Measurements from ENCODE around the gene PRPF19.
A peak's percentile ranks its signal among the peaks of the same experiment; 100 is the strongest.

The PRPF19 gene

GRCh38 chr11:60926500-60926899, 20.1 kb upstream of the PRPF19 start:
- CTCF ChIA-PET: interaction anchor here (0.9 to 2.5 kb wide), 5 partner anchors 8 to 29 kb away, joined by 3 to 9 read pairs (median 5); no protein-coding TSS in a partner anchor
- POLR2A ChIA-PET: interaction anchor here (0.8 kb wide), 1 partner anchor 14 kb away, joined by 3 read pairs; no protein-coding TSS in a partner anchor
- TF ChIP-seq, protein P1, sequence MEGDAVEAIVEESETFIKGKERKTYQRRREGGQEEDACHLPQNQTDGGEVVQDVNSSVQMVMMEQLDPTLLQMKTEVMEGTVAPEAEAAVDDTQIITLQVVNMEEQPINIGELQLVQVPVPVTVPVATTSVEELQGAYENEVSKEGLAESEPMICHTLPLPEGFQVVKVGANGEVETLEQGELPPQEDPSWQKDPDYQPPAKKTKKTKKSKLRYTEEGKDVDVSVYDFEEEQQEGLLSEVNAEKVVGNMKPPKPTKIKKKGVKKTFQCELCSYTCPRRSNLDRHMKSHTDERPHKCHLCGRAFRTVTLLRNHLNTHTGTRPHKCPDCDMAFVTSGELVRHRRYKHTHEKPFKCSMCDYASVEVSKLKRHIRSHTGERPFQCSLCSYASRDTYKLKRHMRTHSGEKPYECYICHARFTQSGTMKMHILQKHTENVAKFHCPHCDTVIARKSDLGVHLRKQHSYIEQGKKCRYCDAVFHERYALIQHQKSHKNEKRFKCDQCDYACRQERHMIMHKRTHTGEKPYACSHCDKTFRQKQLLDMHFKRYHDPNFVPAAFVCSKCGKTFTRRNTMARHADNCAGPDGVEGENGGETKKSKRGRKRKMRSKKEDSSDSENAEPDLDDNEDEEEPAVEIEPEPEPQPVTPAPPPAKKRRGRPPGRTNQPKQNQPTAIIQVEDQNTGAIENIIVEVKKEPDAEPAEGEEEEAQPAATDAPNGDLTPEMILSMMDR (IDR thresholded peaks at IDR 0.05; ENCODE audit: control extremely low read depth, extremely low read depth, low read depth, missing control alignments): no peak
- no peak for DNase-seq (ENCODE audit: extremely low spot score)

- ChIA-PET POLR2A (no interaction called here), CTCF (interaction anchor here (1.3 to 1.9 kb wide), 2 partner anchors 10 to 27 kb away, joined by 4 to 5 read pairs; no protein-coding TSS in a partner anchor)
- TF ChIP-seq, protein P1 (IDR thresholded peaks at IDR 0.05; ENCODE audit: control extremely low read depth, extremely low read depth, low read depth, missing control alignments): no peak
Observed at GRCh38 chr11:60925868-60926267, 19.5 kb upstream of the PRPF19 start.

DNA sequence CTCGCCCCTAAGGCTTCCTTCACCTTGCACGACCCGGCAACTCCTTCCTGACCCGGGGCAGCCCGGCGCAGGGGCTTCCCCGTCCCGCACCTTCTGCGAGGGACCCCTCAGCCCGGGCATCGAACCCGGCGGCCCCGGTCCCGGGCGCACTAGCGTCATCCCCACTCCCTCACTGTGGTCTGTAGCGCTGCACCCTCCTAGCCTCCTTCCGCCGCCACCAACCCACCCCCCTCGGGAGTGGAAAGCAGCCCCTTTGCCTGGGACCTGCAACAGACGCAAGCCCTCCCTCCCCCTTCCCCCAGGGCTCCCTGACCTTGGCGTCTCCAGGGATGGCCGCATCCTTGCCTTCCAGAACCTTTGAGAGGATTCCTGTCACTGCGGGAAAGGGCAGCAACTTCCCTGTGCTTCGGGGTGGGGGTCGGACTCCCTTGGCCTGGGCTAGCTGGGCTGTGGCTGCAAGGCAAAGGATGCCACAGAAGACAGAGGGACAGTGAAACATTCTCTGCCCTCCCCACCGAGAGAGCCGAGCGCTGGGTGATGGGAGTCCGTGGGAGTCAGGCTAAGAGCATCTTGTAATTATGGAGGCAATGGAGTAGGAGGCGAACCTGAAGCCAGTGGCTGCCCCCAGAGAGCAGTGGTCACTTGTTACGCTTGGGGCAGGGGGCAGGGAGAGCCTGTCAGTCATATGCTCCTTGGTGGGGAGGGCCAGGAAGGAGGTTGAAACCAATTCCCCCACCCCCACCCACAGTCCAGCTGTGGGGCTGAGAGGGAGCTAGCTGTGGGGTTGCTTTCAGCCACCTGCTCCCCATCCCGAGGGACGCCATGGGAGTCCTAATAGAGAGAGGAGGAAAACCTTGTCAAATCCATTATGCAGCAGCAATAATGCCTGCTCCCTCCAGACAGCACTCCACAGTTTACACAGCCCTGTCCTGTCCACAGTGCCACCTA, 18.8 kb upstream of the PRPF19 start:
- TF ChIP-seq, protein P1 (IDR thresholded peaks at IDR 0.05; ENCODE audit: control extremely low read depth, extremely low read depth, low read depth, missing control alignments): no peak
- no peak for DNase-seq (ENCODE audit: extremely low spot score)
- ChIA-PET POLR2A (no interaction called here), CTCF (interaction anchor here (1.3 to 1.9 kb wide), 2 partner anchors 10 to 26 kb away, joined by 4 to 5 read pairs; no protein-coding TSS in a partner anchor)

More at GRCh38 chr11:60925868-60926267, 19.5 kb upstream of the PRPF19 start:
- DNase-seq (ENCODE audit: extremely low spot score): no peak

DNA sequence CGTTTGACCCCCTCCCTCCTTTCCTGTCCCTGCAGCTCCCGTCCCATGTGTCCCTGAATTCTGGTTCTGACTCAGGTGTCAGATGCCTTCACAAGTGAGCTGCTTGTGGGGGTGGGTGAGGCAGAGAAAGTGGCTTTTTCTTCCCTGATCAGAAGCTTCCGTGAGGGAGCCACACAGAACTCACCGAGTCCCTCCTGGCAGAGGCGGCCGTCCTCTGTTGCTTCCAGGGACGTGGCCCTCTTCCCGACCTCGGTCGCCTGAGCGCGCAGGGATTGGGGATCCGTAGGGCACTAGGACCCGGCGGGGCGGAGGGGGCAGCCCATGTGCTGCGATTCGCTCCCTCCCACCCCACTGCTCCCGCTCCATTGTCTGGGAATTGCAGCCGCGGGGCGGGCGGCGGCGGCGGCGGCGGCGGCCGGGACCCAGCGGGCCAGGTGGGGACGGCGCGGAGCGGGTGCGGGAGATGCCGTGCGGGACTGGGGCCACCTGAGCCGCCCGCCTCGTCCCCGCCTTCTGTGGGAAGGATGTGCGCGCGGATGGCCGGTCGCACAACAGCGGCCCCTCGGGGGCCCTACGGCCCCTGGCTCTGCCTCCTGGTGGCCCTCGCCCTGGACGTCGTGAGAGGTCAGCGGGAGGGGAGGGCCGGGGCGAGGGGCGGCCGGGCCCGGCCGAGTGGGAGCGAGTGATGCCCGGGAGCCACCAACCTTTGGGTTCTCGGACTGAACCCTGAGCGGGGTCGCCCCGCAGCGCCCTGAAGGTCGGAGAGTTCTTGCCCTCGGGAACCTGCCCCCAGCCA, 17.9 kb upstream of the PRPF19 start, which contains the start of gene TMEM132A:
TSS of gene TMEM132A (plus strand) at position 351 of the 796 bp plus-strand sequence. CDS start at position 525, 174 bp downstream.
- TF ChIP-seq, protein P1 (IDR thresholded peaks at IDR 0.05; ENCODE audit: control extremely low read depth, extremely low read depth, low read depth, missing control alignments): peak; percentile 8
- DNase-seq (ENCODE audit: extremely low spot score): peak; percentile 71
- CTCF ChIA-PET: interaction anchor here (1.2 to 1.8 kb wide), 5 partner anchors 9 to 370 kb away, joined by 3 to 8 read pairs (median 5); partner anchors contain the start of gene VWCE
- POLR2A ChIA-PET: no interaction called here

DNA sequence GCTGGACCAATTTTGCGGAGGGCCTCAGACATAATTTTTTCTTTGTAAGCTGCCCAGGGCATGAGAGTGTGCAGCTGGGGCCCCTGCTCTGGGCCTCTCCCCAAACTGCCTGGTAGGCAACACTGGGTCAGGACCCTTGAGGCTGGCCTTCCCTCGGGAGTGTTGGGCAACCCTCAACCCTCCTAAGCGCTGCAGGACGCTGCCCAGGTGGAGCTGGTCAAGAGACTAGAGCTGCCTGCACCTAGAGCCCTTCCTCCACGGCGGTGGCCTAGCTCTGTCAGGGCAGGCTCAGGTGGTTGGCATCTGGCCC, 17.4 kb upstream of the PRPF19 start:
- ChIA-PET CTCF (interaction anchor here (1.2 to 1.8 kb wide), 5 partner anchors 9 to 371 kb away, joined by 3 to 8 read pairs (median 5); partner anchors contain the start of gene VWCE), POLR2A (no interaction called here)
- DNase-seq (ENCODE audit: extremely low spot score): no peak
- TF ChIP-seq, protein P1 (IDR thresholded peaks at IDR 0.05; ENCODE audit: control extremely low read depth, extremely low read depth, low read depth, missing control alignments): no peak

- CTCF ChIA-PET: interaction anchor here (1.2 to 1.8 kb wide), 5 partner anchors 8 to 371 kb away, joined by 3 to 8 read pairs (median 5); partner anchors contain the start of gene VWCE
- POLR2A ChIA-PET: no interaction called here
Observed at GRCh38 chr11:60923326-60923725, 16.9 kb upstream of the PRPF19 start.

More at GRCh38 chr11:60923326-60923725, 16.9 kb upstream of the PRPF19 start:
- TF ChIP-seq, protein P1 (IDR thresholded peaks at IDR 0.05; ENCODE audit: control extremely low read depth, extremely low read depth, low read depth, missing control alignments): no peak
- no peak for DNase-seq (ENCODE audit: extremely low spot score)

All from GM10248 (cell line).